Prostate gland (tissue), 2 donors: ENCODE results near the gene COA5.

Experiments used
- CTCF ChIP-seq, 4 experiments: fragments of 200-600 bp in 2 of 4; fragments of 450-650 bp in 2 of 4; sonication (generic) in 2 of 4; IDR thresholded peaks; 1 replicate in 3 of 4; 2 replicates in 1 of 4; pipeline ENCODE4 v1.5.1; 2016 to 2019; ENCODE audit warnings: antibody characterized with exemption in 4 of 4, mild to moderate bottlenecking in 2 of 4, moderate library complexity in 2 of 4
- POLR2AphosphoS5 ChIP-seq: sonication (generic); formaldehyde crosslinking; IDR thresholded peaks from one replicate; pipeline ENCODE4 v1.6.1; 2017; ENCODE audit warnings: antibody characterized with exemption

GRCh38 chr2:98649135-98649991, 41.1 kb upstream of the COA5 start:
- peak; percentile 97 to 99 (median 98) for TF ChIP-seq CTCF (IDR thresholded peaks at IDR 0.05)
- TF ChIP-seq POLR2AphosphoS5: peak; percentile 55
